ENCODE measurements around the gene COX4I2.

Gene COX4I2

DNA sequence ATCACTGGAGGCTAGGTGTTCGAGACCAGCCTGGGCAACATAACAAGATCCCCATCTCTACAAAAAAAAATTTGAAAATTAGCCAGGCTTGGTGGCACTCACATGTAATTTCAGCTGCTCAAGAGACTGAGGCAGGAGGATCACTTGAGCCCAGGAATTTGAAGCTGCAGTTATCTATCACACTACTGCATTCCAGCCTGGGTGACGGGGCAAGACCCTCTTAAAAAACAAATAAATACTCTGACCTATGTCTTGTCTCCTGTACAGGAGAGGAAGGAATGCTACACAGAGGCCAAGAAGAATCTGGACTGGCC lies 25.8 kb downstream of the COX4I2 start (continued):
- TF ChIP-seq, protein P1, sequence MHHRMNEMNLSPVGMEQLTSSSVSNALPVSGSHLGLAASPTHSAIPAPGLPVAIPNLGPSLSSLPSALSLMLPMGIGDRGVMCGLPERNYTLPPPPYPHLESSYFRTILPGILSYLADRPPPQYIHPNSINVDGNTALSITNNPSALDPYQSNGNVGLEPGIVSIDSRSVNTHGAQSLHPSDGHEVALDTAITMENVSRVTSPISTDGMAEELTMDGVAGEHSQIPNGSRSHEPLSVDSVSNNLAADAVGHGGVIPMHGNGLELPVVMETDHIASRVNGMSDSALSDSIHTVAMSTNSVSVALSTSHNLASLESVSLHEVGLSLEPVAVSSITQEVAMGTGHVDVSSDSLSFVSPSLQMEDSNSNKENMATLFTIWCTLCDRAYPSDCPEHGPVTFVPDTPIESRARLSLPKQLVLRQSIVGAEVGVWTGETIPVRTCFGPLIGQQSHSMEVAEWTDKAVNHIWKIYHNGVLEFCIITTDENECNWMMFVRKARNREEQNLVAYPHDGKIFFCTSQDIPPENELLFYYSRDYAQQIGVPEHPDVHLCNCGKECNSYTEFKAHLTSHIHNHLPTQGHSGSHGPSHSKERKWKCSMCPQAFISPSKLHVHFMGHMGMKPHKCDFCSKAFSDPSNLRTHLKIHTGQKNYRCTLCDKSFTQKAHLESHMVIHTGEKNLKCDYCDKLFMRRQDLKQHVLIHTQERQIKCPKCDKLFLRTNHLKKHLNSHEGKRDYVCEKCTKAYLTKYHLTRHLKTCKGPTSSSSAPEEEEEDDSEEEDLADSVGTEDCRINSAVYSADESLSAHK (tag by site-specific recombination; IDR thresholded peaks at IDR 0.05): no peak
- TF ChIP-seq, protein P2, sequence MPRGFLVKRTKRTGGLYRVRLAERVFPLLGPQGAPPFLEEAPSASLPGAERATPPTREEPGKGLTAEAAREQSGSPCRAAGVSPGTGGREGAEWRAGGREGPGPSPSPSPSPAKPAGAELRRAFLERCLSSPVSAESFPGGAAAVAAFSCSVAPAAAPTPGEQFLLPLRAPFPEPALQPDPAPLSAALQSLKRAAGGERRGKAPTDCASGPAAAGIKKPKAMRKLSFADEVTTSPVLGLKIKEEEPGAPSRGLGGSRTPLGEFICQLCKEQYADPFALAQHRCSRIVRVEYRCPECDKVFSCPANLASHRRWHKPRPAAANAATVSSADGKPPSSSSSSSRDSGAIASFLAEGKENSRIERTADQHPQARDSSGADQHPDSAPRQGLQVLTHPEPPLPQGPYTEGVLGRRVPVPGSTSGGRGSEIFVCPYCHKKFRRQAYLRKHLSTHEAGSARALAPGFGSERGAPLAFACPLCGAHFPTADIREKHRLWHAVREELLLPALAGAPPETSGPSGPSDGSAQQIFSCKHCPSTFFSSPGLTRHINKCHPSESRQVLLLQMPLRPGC (tag by site-specific recombination; IDR thresholded peaks at IDR 0.05): no peak
- TF ChIP-seq ZNF521 (tag by site-specific recombination; IDR thresholded peaks at IDR 0.05): no peak

DNA sequence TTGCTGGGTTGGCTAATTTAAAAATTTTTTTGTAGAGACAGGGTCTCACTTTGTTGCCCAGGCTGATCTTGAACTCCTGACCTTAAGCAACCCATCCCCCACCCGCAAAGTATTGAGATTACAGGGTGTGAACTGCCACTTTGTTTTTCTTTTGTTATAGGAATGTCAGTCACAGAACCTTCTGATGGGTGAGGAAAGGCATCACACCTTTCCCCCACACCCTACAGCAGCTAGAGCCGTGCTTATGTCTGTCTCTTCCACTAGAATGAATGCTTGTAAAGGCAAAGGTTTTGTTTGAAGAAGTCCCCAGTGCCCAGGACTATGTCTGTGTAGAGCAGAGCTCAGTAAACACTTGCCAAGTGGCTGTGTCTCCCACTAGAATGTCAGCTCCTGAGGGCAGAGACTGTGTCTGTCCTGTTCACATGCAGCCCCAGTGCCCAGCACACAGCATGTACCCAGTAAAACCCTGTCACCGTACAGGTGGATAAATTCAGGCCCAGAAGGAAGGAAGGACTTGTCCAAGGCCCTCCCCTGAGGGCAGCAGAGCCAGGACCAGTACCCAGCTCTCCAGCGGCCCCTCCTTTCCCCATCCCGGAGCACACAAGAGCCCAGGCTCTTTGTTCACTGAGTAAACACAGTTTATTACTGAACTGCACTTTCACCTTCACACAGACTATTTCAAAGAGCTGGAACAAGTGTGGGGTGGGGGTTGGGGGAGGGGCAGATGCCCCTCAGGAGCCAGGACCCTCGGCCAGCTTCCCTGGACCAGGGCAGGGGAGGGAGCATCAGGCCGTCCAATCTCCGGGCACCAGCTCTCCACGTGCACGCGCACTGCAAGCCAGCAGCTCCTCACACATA lies 26.4 kb downstream of the COX4I2 start:
- Histone ChIP-seq H3K4me1 (ENCODE audit: control insufficient read depth, insufficient read depth, low read length) (no peaks in the 10 kb centered on the region), H3K4me3 (ENCODE audit: low read depth, low read length) (no peak overlapping the region), H3K27ac (ENCODE audit: extremely low read depth, low read depth, low read length) (no peak overlapping the region; the same call in 1 of the 2 replicates), H3K36me3 (ENCODE audit: control insufficient read depth in 2 of 2, insufficient read depth in 1 of 2, low read length in 2 of 2) (peaks cover 0 to 7% of the 10 kb centered on the region in 2 experiments; a peak in 1 of 3 replicates), H3K9me3 (ENCODE audit: control insufficient read depth, insufficient read depth, low read depth, low read length) (no peaks in the 10 kb centered on the region)
- CTCF ChIA-PET: interaction anchor here (0.6 to 6.8 kb wide), 8 partner anchors 10 to 64 kb away, joined by 3 to 303 read pairs (median 5); partner anchors contain the start of gene BCL2L1
- TF ChIP-seq, protein P3, sequence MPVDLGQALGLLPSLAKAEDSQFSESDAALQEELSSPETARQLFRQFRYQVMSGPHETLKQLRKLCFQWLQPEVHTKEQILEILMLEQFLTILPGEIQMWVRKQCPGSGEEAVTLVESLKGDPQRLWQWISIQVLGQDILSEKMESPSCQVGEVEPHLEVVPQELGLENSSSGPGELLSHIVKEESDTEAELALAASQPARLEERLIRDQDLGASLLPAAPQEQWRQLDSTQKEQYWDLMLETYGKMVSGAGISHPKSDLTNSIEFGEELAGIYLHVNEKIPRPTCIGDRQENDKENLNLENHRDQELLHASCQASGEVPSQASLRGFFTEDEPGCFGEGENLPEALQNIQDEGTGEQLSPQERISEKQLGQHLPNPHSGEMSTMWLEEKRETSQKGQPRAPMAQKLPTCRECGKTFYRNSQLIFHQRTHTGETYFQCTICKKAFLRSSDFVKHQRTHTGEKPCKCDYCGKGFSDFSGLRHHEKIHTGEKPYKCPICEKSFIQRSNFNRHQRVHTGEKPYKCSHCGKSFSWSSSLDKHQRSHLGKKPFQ (tag by site-specific recombination; IDR thresholded peaks at IDR 0.05): peak; percentile 71; the same call in 1 of the 2 replicates
- no peak for TF ChIP-seq ZFP41 (tag by site-specific recombination; IDR thresholded peaks at IDR 0.05; ENCODE audit: borderline replicate concordance)
- no peak for TF ChIP-seq ZNF391 (tag by site-specific recombination; IDR thresholded peaks at IDR 0.05; ENCODE audit: borderline replicate concordance, low read depth)
- no peak for TF ChIP-seq ZNF174 (tag by site-specific recombination; IDR thresholded peaks at IDR 0.05)
- TF ChIP-seq SP2 (tag by site-specific recombination; IDR thresholded peaks at IDR 0.05): peak; percentile 42; the same call in 1 of the 2 replicates
- TF ChIP-seq, protein P4, sequence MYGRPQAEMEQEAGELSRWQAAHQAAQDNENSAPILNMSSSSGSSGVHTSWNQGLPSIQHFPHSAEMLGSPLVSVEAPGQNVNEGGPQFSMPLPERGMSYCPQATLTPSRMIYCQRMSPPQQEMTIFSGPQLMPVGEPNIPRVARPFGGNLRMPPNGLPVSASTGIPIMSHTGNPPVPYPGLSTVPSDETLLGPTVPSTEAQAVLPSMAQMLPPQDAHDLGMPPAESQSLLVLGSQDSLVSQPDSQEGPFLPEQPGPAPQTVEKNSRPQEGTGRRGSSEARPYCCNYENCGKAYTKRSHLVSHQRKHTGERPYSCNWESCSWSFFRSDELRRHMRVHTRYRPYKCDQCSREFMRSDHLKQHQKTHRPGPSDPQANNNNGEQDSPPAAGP (tag by site-specific recombination; IDR thresholded peaks at IDR 0.05): 0 out of 2 replicates have a peak, but pooled peaks have one; percentile 10
- TF ChIP-seq ZBTB20 (tag by site-specific recombination; IDR thresholded peaks at IDR 0.05): peak; percentile 31; the same call in 1 of the 2 replicates
- no peak for TF ChIP-seq KLF8 (tag by site-specific recombination; IDR thresholded peaks at IDR 0.05)
- TF ChIP-seq ZNF155 (tag by site-specific recombination; IDR thresholded peaks at IDR 0.05): no peak
- TF ChIP-seq HOXA7 (CRISPR knock-in tag; IDR thresholded peaks at IDR 0.05; ENCODE audit: borderline replicate concordance): no peak
- POLR2A ChIA-PET: interaction anchor here (1.2 to 2.0 kb wide), 4 partner anchors 49 to 75 kb away, joined by 3 to 22 read pairs (median 4); partner anchors contain the start of genes BCL2L1 and TPX2

DNA sequence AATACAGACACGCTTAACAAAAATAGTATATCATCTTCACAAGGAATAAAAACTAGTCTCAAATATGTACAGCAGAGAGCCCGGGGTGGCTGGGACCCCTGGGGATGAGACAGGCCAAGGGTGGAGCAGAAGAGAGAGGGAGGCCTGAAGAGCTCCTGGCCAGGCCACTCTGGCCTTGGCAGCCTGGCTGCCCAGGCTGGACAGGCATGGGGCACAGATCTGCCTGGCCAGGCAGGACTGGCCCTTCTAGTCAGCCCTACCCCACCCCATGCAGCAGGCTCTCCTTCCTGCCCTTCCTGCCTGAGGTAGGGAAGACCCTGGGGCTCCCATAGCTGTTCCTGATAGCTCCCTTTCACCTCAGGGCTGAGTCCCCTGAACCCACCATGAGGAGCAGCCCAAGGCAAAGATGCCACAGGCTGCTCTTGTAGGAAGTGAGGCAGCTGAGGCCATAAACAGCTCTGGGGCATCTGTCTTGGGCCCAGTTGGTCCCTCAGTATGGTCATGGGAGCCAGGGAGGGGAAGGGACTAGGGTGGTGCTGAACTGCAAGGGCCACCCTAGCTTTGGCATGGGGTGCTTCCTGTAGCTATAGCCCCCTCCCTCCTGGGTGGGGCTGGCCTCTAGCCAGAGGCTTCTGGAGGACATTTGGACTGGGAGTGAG lies 27.1 kb downstream of the COX4I2 start:
- Histone ChIP-seq H3K4me3 (ENCODE audit: low read depth, low read length) (no peak overlapping the region), H3K4me1 (ENCODE audit: control insufficient read depth, insufficient read depth, low read length) (no peaks in the 10 kb centered on the region), H3K9me3 (ENCODE audit: control insufficient read depth, insufficient read depth, low read depth, low read length) (no peaks in the 10 kb centered on the region), H3K27ac (ENCODE audit: extremely low read depth, low read depth, low read length) (no peak overlapping the region), H3K36me3 (ENCODE audit: control insufficient read depth in 2 of 2, insufficient read depth in 1 of 2, low read length in 2 of 2) (peaks cover 0 to 7% of the 10 kb centered on the region in 2 experiments; a peak in 1 of 3 replicates)
- TF ChIP-seq ZFHX2 (tag by site-specific recombination; conservative IDR thresholded peaks at IDR 0.05): no peak
- TF ChIP-seq ZNF112 (tag by site-specific recombination; IDR thresholded peaks at IDR 0.05): no peak
- TF ChIP-seq GLI2 (tag by site-specific recombination; IDR thresholded peaks at IDR 0.05; ENCODE audit: borderline replicate concordance, low read depth): no peak
- peak; percentile 51 for TF ChIP-seq ZNF341 (tag by site-specific recombination; IDR thresholded peaks at IDR 0.05; ENCODE audit: low read depth)
- TF ChIP-seq ZNF2 (tag by site-specific recombination; IDR thresholded peaks at IDR 0.05): no peak
- TF ChIP-seq, protein P4 (tag by site-specific recombination; IDR thresholded peaks at IDR 0.05): 0 out of 2 replicates have a peak, but pooled peaks have one; percentile 20
- 0 out of 2 replicates have a peak, but pooled peaks have one; percentile 44 for TF ChIP-seq KLF1 (tag by site-specific recombination; IDR thresholded peaks at IDR 0.05)
- no peak for TF ChIP-seq BCL11B (tag by site-specific recombination; IDR thresholded peaks at IDR 0.05; ENCODE audit: low read depth)
- ChIA-PET CTCF (interaction anchor here (0.6 to 6.8 kb wide), 8 partner anchors 8 to 63 kb away, joined by 3 to 303 read pairs (median 5); partner anchors contain the start of gene BCL2L1), POLR2A (interaction anchor here (1.2 to 2.0 kb wide), 4 partner anchors 48 to 74 kb away, joined by 3 to 22 read pairs (median 4); partner anchors contain the start of genes BCL2L1 and TPX2)
